BE2C (cell line): ENCODE data around the gene NPHP1.
"Not testable (repeated sequence)": the region's sequence is repeated elsewhere in the genome, so short reads cannot be mapped to it uniquely, and the experiment has no call there.

Experiments used
- DNase-seq: peaks from one replicate; pipeline ENCODE4 v3.0.0-alpha.2; 2020
- H3K27me3 ChIP-seq: fragments of 250-450 bp; sonication (Bioruptor Pico); 2 replicates; pipeline ENCODE4 v1.5.1; 2020; ENCODE audit warnings: mild to moderate bottlenecking
- H3K36me3 ChIP-seq: fragments of 250-450 bp; sonication (Bioruptor Pico); 2 replicates; pipeline ENCODE4 v1.5.1; 2020; ENCODE audit warnings: mild to moderate bottlenecking
- H3K4me1 ChIP-seq: fragments of 250-450 bp; sonication (Bioruptor Pico); 2 replicates; pipeline ENCODE4 v1.5.1; 2020
- H3K4me3 ChIP-seq: 2 replicates; pipeline ENCODE4 v1.5.1; 2011; ENCODE audit warnings: low read depth, low read length
- H3K9me3 ChIP-seq: fragments of 250-450 bp; sonication (Bioruptor Pico); 2 replicates; pipeline ENCODE4 v1.5.1; 2020

NPHP1 gene

GRCh38 chr2:110078104-110078503 is 126.7 kb downstream of the NPHP1 start:
- not testable (repeated sequence) for H3K4me1 ChIP-seq

GRCh38 chr2:110075896-110076295 is 128.9 kb downstream of the NPHP1 start:
- not testable (repeated sequence) for H3K36me3 ChIP-seq, H3K4me3 ChIP-seq, H3K9me3 ChIP-seq, H3K27me3 ChIP-seq, DNase-seq, H3K4me1 ChIP-seq

More at GRCh38 chr2:110078104-110078503, 126.7 kb downstream of the NPHP1 start:
- not testable (repeated sequence) for DNase-seq, H3K27me3 ChIP-seq, H3K9me3 ChIP-seq, H3K4me3 ChIP-seq, H3K36me3 ChIP-seq
